T follicular helper cell (primary cell): ENCODE measurements around the gene KRTAP3-3.

Experiments used
- DNase-seq: peaks from one replicate; pipeline ENCODE4 v3.0.0-alpha.2; 2020; ENCODE audit warnings: low read depth

Gene KRTAP3-3

DNA sequence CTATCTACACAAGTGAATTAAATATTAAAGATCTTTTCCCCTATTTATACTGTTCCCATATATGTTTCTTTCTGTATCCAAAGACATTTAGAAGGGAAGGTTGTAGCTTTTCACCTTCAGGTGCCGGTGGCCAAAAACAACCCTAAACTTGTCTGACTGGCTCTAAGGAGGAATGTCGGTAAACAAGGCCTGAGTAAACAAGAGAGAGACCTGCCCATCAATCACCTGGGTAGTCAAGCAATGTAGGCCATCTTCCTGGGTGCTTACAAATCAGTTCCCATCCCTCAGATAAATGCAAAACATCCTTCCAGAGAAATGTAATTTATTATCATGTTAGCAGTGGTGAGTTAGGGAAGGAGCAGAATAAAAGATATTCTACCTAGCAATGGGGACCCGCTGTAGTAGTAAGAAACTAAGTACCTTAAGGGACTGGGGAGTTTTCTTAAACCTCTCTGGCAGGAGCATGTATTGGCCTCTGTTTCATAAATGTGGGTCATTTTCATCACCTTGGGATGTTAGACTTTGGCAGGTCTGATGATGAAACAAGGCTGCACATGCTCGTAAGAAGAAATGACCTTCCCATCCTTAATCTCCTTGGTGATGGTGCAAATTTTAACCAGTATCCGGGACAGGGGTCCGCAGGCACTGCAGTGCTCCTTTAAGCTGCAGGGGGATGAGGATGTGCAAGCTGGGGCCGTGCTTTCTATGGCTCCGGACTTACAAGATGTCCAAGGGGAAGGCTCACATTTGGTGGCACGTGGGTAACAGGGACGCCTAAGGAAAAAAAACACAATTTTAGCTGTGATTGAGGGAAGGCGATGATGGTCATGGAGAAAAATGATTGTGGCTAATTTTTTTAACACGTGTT lies 35.6 kb downstream of the KRTAP3-3 start:
- DNase-seq = no peak

DNA sequence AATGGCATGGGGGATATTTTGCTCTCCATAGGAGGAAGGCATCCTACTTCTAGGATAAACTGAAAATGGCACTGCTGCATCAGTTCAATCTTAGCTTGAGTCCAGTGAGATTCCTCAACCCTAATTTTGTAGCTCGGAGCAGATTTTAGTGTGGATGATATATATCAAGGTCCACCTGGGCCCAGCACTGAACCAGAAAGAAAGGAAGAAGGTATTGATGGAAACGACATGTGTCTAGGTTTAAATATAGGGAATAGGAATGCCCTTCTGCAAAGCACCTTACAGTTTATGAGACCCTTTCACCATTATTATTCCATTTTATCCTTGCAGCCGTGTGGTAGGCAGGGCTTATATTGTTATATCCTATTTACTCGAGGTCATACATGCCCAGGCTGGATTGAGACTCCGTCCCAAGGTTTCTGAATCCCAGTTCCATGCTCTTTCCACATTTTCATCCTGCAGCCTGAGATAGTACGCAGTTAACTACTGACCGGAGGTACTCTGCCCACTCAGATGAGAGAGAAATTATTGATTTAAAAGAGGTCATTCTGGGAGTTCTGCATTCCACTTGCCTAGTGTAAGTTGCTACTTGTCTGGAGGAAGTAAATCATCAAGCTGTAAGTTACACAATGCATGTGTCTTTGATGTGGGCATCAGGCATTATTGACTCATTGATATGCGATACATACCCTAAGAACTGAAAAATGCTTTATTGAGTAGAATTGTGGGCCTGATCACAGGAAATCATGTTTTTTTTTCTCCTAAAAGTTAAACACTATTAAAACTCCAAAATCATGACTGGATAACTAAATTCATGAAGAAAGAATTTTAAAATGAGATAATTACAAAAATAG lies 37.3 kb downstream of the KRTAP3-3 start:
- DNase-seq = no peak

DNA sequence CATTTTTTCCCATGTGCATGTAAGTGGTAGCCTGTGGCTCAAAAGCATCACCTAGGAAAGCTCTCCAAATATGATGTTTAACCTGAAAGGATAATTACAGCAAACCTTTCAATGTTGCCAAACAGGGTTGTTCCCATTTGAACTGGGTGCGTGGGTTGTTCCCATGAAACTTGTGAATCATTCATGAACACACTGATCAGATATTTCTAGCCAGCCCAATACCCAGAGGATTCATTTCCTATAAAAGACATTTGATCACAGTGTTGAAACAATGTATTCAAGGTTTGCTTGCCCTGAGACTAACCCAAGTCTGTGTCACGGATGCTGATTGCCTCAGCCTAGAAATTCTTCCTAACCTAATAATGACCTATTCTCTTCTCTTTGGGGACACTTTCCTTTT lies 40.1 kb downstream of the KRTAP3-3 start:
- no peak for DNase-seq

- DNase-seq = no peak
Observed at GRCh38 chr17:40952661-40953060, 41.3 kb downstream of the KRTAP3-3 start.

GRCh38 chr17:40952154-40952553 lies 41.8 kb downstream of the KRTAP3-3 start:
- no peak for DNase-seq

GRCh38 chr17:40951011-40951622 lies 42.8 kb downstream of the KRTAP3-3 start:
- no peak for DNase-seq

GRCh38 chr17:40950176-40950575 lies 43.8 kb downstream of the KRTAP3-3 start:
- DNase-seq = no peak

DNA sequence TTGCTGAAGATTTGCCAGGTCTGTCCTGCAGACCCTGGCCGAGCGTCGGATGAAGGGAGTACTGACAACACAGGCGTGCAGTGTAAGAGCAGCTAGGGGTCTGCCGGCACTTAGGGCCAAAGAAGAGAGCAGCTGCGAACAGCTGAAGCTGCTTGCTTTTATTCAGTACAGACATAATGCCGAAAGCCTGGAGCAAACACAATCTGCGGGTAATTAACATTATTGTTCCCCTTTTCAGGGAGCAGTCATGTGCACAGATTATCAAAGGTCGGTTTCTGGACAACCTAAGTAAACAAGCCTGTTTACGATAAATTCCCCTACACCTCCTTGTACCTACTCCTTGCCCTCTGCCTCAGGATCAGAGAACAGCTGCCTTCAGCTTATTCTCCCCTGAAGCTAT lies 44.5 kb downstream of the KRTAP3-3 start:
- no peak for DNase-seq

GRCh38 chr17:40947929-40948328 lies 46.0 kb downstream of the KRTAP3-3 start:
- no peak for DNase-seq

- no peak for DNase-seq
Observed at GRCh38 chr17:40945414-40945813, 48.5 kb downstream of the KRTAP3-3 start.

GRCh38 chr17:40944531-40944930 lies 49.4 kb downstream of the KRTAP3-3 start:
- no peak for DNase-seq
